SK-N-SH (cell line): ENCODE measurements around the gene RASL10B. TPM values are rescaled to one million over a fixed set of nuclear protein-coding genes. Genes with fewer than 3 reads are reported as not detected.
A peak's percentile ranks its signal among the peaks of the same experiment; 100 is the strongest.

ENCODE experiments used
- CTCF ChIA-PET: fragments of 300-600, 350-600 bp; formaldehyde crosslinking; extraction: SDS; loops from one replicate; lab custom pipeline; 2021; lab: Yijun Ruan, JAX
- POLR2A ChIA-PET: fragments of 350-600 bp; sonication (Branson Sonifier 250); formaldehyde crosslinking; extraction: SDS; loops from one replicate; lab custom pipeline; 2020; ENCODE audit warnings: antibody characterized with exemption, inconsistent platforms; lab: Yijun Ruan, JAX
- DNase-seq: peaks from one replicate; pipeline ENCODE4 v3.0.0; 2012
- H2AFZ ChIP-seq: fragments of 200-600 bp; sonication (generic); 2 replicates; pipeline ENCODE4 v1.8.1; 2016; ENCODE audit warnings: antibody characterized with exemption, mild to moderate bottlenecking, low read depth
- H3F3A ChIP-seq: fragments of 200-600 bp; sonication (generic); replicated peaks from 2 replicates; pipeline ENCODE3; 2016; ENCODE audit warnings: antibody characterized with exemption, mild to moderate bottlenecking; ENCODE audit not compliant: insufficient read depth
- H3K27ac ChIP-seq, 2 experiments: fragments of 200-500 bp in 1 of 2; fragments of 200-600 bp in 1 of 2; sonication (Bioruptor generic) in 1 of 2; sonication (generic), shearing (Covaris generic) in 1 of 2; 2 replicates each; pipeline versions ENCODE4 v1.5.1 to v1.6.1; 2014 to 2016; ENCODE audit warnings: low read depth in 2 of 2, inconsistent platforms in 1 of 2, low read length in 1 of 2, mild to moderate bottlenecking in 1 of 2, mixed read lengths in 1 of 2
- H3K27me3 ChIP-seq: fragments of 200-600 bp; sonication (generic), shearing (Covaris generic); 2 replicates; pipeline ENCODE4 v1.6.1; 2016; ENCODE audit warnings: mixed run types; ENCODE audit not compliant: insufficient read depth
- H3K36me3 ChIP-seq, 2 experiments: fragments of 200-500 bp in 1 of 2; fragments of 200-600 bp in 1 of 2; sonication (Bioruptor generic) in 1 of 2; sonication (generic) in 1 of 2; replicated peaks in 1 of 2; 2 replicates each; pipeline versions ENCODE3 to v1.5.1; 2014 to 2016; ENCODE audit warnings: low read length in 1 of 2, mild to moderate bottlenecking in 1 of 2; ENCODE audit not compliant: insufficient read depth in 2 of 2, control insufficient read depth in 1 of 2
- H3K4me1 ChIP-seq, 2 experiments: fragments of 200-500 bp in 1 of 2; fragments of 200-600 bp in 1 of 2; sonication (Bioruptor generic) in 1 of 2; sonication (generic), shearing (Covaris generic) in 1 of 2; 2 replicates each; pipeline versions ENCODE4 v1.5.1 to v1.6.1; 2014 to 2016; ENCODE audit warnings: low read depth in 1 of 2, low read length in 1 of 2, mixed run types in 1 of 2; ENCODE audit not compliant: insufficient read depth in 2 of 2, control insufficient read depth in 1 of 2
- H3K4me2 ChIP-seq: fragments of 200-600 bp; sonication (generic), shearing (Covaris generic); 2 replicates; pipeline ENCODE4 v1.6.1; 2017; ENCODE audit warnings: mixed run types
- H3K4me3 ChIP-seq, 2 experiments: fragments of 200-500 bp in 1 of 2; fragments of 200-600 bp in 1 of 2; sonication (Bioruptor generic) in 1 of 2; sonication (generic), shearing (Covaris generic) in 1 of 2; 2 replicates each; pipeline versions ENCODE4 v1.5.1 to v1.8.1; 2014 to 2016; ENCODE audit warnings: low read depth in 2 of 2, inconsistent platforms in 1 of 2, low read length in 1 of 2, mild to moderate bottlenecking in 1 of 2, mixed read lengths in 1 of 2, moderate library complexity in 1 of 2
- H3K79me2 ChIP-seq: fragments of 200-600 bp; sonication (generic); 2 replicates; pipeline ENCODE4 v1.8.1; 2017; ENCODE audit warnings: mild to moderate bottlenecking; ENCODE audit not compliant: insufficient read depth
- H3K9ac ChIP-seq: fragments of 200-600 bp; sonication (generic); 2 replicates; pipeline ENCODE4 v1.6.1; 2017; ENCODE audit warnings: mixed run types
- H3K9me2 ChIP-seq: fragments of 200-600 bp; sonication (generic); 2 replicates; pipeline ENCODE4 v1.6.1; 2017; ENCODE audit warnings: mixed run types
- H3K9me3 ChIP-seq: fragments of 200-600 bp; sonication (generic); 2 replicates; pipeline ENCODE4 v1.6.1; 2017; ENCODE audit warnings: mixed run types, mild to moderate bottlenecking, moderate library complexity
- H4K20me1 ChIP-seq: fragments of 200-600 bp; sonication (generic); 2 replicates; pipeline ENCODE4 v1.6.1; 2017; ENCODE audit warnings: mild to moderate bottlenecking, mixed run types; ENCODE audit not compliant: insufficient read depth
- CHD2 ChIP-seq: fragments of 150-350 bp; IDR thresholded peaks from 2 replicates; pipeline ENCODE4 v1.6.1; 2018; ENCODE audit warnings: low read length; ENCODE audit not compliant: partially characterized antibody
- EP300 ChIP-seq, 2 experiments: IDR thresholded peaks; 2 replicates each; pipeline versions ENCODE4 v1.4.0 to v1.6.1; 2012; ENCODE audit warnings: borderline replicate concordance in 1 of 2, low read depth in 1 of 2, low read length in 1 of 2
- EZH2phosphoT487 ChIP-seq: fragments of 200-600 bp; sonication (generic); IDR thresholded peaks from 2 replicates; pipeline ENCODE4 v1.6.1; 2017; ENCODE audit warnings: low read depth, mixed run types, mild to moderate bottlenecking, antibody characterized with exemption, moderate library complexity, borderline replicate concordance
- FOSL2 ChIP-seq: IDR thresholded peaks from 2 replicates; pipeline ENCODE4 v1.4.0; 2012; ENCODE audit warnings: low read depth, mild to moderate bottlenecking, moderate library complexity, borderline replicate concordance
- FOXJ3 ChIP-seq: sonication (generic); formaldehyde crosslinking; IDR thresholded peaks from 2 replicates; pipeline ENCODE4 v1.5.1; 2020; ENCODE audit warnings: mild to moderate bottlenecking, missing genetic modification reagents
- FOXM1 ChIP-seq: IDR thresholded peaks from 2 replicates; pipeline ENCODE4 v1.4.0; 2012; ENCODE audit warnings: low read depth, mild to moderate bottlenecking
- GABPA ChIP-seq: IDR thresholded peaks from 2 replicates; pipeline ENCODE4 v1.4.0; 2012; ENCODE audit warnings: low read depth, mild to moderate bottlenecking
- GATA2 ChIP-seq: sonication (generic); formaldehyde crosslinking; IDR thresholded peaks from 2 replicates; pipeline ENCODE4 v1.5.0; 2020; ENCODE audit warnings: mild to moderate bottlenecking, missing genetic modification reagents
- IRF3 ChIP-seq: fragments of 150-350 bp; IDR thresholded peaks from 2 replicates; pipeline ENCODE4 v1.6.1; 2016; ENCODE audit warnings: mild to moderate bottlenecking, low read depth, low read length
- JUND ChIP-seq: IDR thresholded peaks from 2 replicates; pipeline ENCODE4 v1.4.0; 2012
- MAX ChIP-seq: IDR thresholded peaks from 2 replicates; pipeline ENCODE4 v1.4.0; 2012; ENCODE audit warnings: low read depth
- MEF2A ChIP-seq: IDR thresholded peaks from 2 replicates; pipeline ENCODE4 v1.4.0; 2012; ENCODE audit warnings: low read depth, borderline replicate concordance
- MXI1 ChIP-seq: IDR thresholded peaks from 2 replicates; pipeline ENCODE4 v1.6.1; 2012; ENCODE audit warnings: mild to moderate bottlenecking, low read depth, low read length, improper control_type of control experiment
- NFIC ChIP-seq: IDR thresholded peaks from 2 replicates; pipeline ENCODE4 v1.4.0; 2012; ENCODE audit warnings: borderline replicate concordance
- POLR2AphosphoS5 ChIP-seq: IDR thresholded peaks from 2 replicates; pipeline ENCODE4 v1.6.1; 2012; ENCODE audit warnings: low read depth, low read length
- RCOR1 ChIP-seq: fragments of 150-350 bp; IDR thresholded peaks from 2 replicates; pipeline ENCODE4 v1.6.1; 2017; ENCODE audit warnings: antibody characterized with exemption, low read length
- SIN3A ChIP-seq: IDR thresholded peaks from 2 replicates; pipeline ENCODE4 v1.6.1; 2012; ENCODE audit warnings: low read depth, mild to moderate bottlenecking, low read length, moderate library complexity, borderline replicate concordance
- SMC3 ChIP-seq: IDR thresholded peaks from 2 replicates; pipeline ENCODE4 v1.6.1; 2012; ENCODE audit warnings: low read depth, low read length, improper control_type of control experiment
- TCF12 ChIP-seq: IDR thresholded peaks from 2 replicates; pipeline ENCODE4 v1.4.0; 2012
- WGBS: methylation state at CpG from one replicate; pipeline ENCODE4 v1.1.6; 2017; ENCODE audit warnings: low lambda C conversion rate; 5-methylcytosine and 5-hydroxymethylcytosine counted together
- polyA plus RNA-seq, 3 experiments: library from polyadenylated mRNA; depleted of rRNA; stranded (reverse); fragments of >200 nt; gene quantifications; 2 replicates each; pipeline ENCODE4 v1.2.3, GENCODE V29; 2012
- TF ChIP-seq, protein P1 (sequence below): IDR thresholded peaks from 2 replicates; pipeline ENCODE4 v1.4.0; 2012; ENCODE audit warnings: low read depth, borderline replicate concordance

The RASL10B gene
- polyA plus RNA-seq, 1 of the 3 experiments (the other 2 are of a cell fraction), result 4.2 TPM

- H4K20me1 ChIP-seq, result no peaks in the 10 kb centered on the region
- H3K27me3 ChIP-seq, result peaks cover 11% of the 10 kb centered on the region; the same call in 1 of the 2 replicates
- no peaks in the 10 kb centered on the region for H3K79me2 ChIP-seq
- H3K9me2 ChIP-seq, result no peaks in the 10 kb centered on the region
- no peak overlapping the region for H3K4me3 ChIP-seq
- peaks cover 0 to 44% of the 10 kb centered on the region in 2 experiments; a peak in 3 of 4 replicates for H3K4me1 ChIP-seq
- no peak for DNase-seq
- peaks cover 9% of the 10 kb centered on the region for H3F3A ChIP-seq
- CTCF ChIA-PET, result interaction anchor here (1.0 to 31.2 kb wide), 3 partner anchors 13 to 23 kb away, joined by 3 to 809 read pairs (median 100); partner anchors contain the start of gene TAF15
- TF ChIP-seq MEF2A (no peak), RCOR1 (no peak), POLR2AphosphoS5 (no peak), JUND (no peak), EZH2phosphoT487 (no peak), GABPA (no peak), FOXM1 (no peak), SIN3A (no peak), MXI1 (no peak), FOSL2 (no peak), CHD2 (no peak)
- TF ChIP-seq, protein P1, sequence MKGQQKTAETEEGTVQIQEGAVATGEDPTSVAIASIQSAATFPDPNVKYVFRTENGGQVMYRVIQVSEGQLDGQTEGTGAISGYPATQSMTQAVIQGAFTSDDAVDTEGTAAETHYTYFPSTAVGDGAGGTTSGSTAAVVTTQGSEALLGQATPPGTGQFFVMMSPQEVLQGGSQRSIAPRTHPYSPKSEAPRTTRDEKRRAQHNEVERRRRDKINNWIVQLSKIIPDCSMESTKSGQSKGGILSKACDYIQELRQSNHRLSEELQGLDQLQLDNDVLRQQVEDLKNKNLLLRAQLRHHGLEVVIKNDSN, result no peak
- H3K4me2 ChIP-seq, result no peak overlapping the region
- H3K36me3 ChIP-seq, result no peaks in the 10 kb centered on the region
- POLR2A ChIA-PET, result interaction anchor here (2.1 kb wide), 1 partner anchor 24 kb away, joined by 12 read pairs; the partner anchor contains the start of gene TAF15
- WGBS, result 89% methylated on average over 2 of the region's 2 CpGs
- no peak overlapping the region for H2AFZ ChIP-seq
- no peak overlapping the region for H3K9ac ChIP-seq
- peak overlapping the region in 1 of 2 experiments; percentile 7; a peak in 1 of 4 replicates for H3K27ac ChIP-seq
- H3K9me3 ChIP-seq, result no peaks in the 10 kb centered on the region
Measured at GRCh38 chr17:35784895-35785294, 53.5 kb downstream of the RASL10B start.

GRCh38 chr17:35786941-35787432 is 55.5 kb downstream of the RASL10B start:
- H3K4me2 ChIP-seq, result no peak overlapping the region
- H4K20me1 ChIP-seq, result no peaks in the 10 kb centered on the region
- peaks cover under 1% of the 10 kb centered on the region; the same call in 1 of the 2 replicates for H3K27me3 ChIP-seq
- peak overlapping the region; percentile 16 to 89; a peak in 3 of 4 replicates for H3K27ac ChIP-seq
- H3K4me3 ChIP-seq, result no peak overlapping the region
- H3K79me2 ChIP-seq, result no peaks in the 10 kb centered on the region
- peaks cover 0 to 48% of the 10 kb centered on the region in 2 experiments; a peak in 3 of 4 replicates for H3K4me1 ChIP-seq
- no peak overlapping the region for H3K9ac ChIP-seq
- WGBS, result 13% methylated on average over 3 of the region's 3 CpGs
- ChIA-PET POLR2A (interaction anchor here (0.9 to 1.5 kb wide), 3 partner anchors 10 to 17 kb away, joined by 3 to 5 read pairs (median 4); no protein-coding TSS in a partner anchor), CTCF (interaction anchor here (1.1 to 31.2 kb wide), 8 partner anchors 8 to 26 kb away, joined by 3 to 809 read pairs (median 9); partner anchors contain the start of genes C17orf50, MMP28 and TAF15)
- peaks cover 9% of the 10 kb centered on the region for H3F3A ChIP-seq
- TF ChIP-seq FOXJ3 (CRISPR knock-in tag) (peak; percentile 63; the same call in 1 of the 2 replicates), TCF12 (peak; percentile 59), IRF3 (no peak), MXI1 (peak; percentile 63), POLR2AphosphoS5 (peak; percentile 20; the same call in 1 of the 2 replicates), NFIC (no peak), CHD2 (peak; percentile 89), EP300 (IDR thresholded peaks at IDR 0.05; ENCODE audit: borderline replicate concordance in 1 of 2, low read depth in 1 of 2, low read length in 1 of 2) (peak in 1 of 2 experiments; percentile 93; a peak in 2 of 4 replicates), SMC3 (no peak), MAX (0 out of 2 replicates have a peak, but pooled peaks have one; percentile 32), GATA2 (CRISPR knock-in tag) (peak; percentile 95), RCOR1 (peak; percentile 96)
- no peaks in the 10 kb centered on the region for H3K9me2 ChIP-seq
- no peaks in the 10 kb centered on the region for H3K36me3 ChIP-seq
- no peaks in the 10 kb centered on the region for H3K9me3 ChIP-seq
- no peak overlapping the region for H2AFZ ChIP-seq
- peak; percentile 86 for DNase-seq
